Thymus (tissue), 11 donors: Measurements from ENCODE around the gene EEF1B2. TPM values are rescaled to one million over a fixed set of nuclear protein-coding genes. Genes with fewer than 3 reads are reported as not detected.
A peak's percentile ranks its signal among the peaks of the same experiment; 100 is the strongest.
"Not testable (repeated sequence)": the region's sequence is repeated elsewhere in the genome, so short reads cannot be mapped to it uniquely, and the experiment has no call there.

ENCODE experiments used
- DNase-seq, 9 donors: peaks; one replicate each; pipeline ENCODE4 v3.0.0-alpha.2; 2013; ENCODE audit warnings: low spot score in 9 of 9, low read depth in 6 of 9, missing footprints in 1 of 9
- H3K27ac ChIP-seq, 2 donors: one replicate each; pipeline ENCODE4 v1.5.1; 2013; ENCODE audit warnings: control low read depth in 1 of 2, low read depth in 1 of 2, low read length in 1 of 2, mild to moderate bottlenecking in 1 of 2, moderate library complexity in 1 of 2
- H3K27me3 ChIP-seq, 2 donors: one replicate each; pipeline ENCODE4 v1.5.1; 2013; ENCODE audit warnings: low read length in 1 of 2; ENCODE audit not compliant: control insufficient read depth in 2 of 2, insufficient read depth in 1 of 2
- H3K36me3 ChIP-seq, 2 donors: one replicate each; pipeline ENCODE4 v1.5.1; 2013; ENCODE audit warnings: low read length in 1 of 2, mild to moderate bottlenecking in 1 of 2, moderate library complexity in 1 of 2; ENCODE audit not compliant: control insufficient read depth in 2 of 2, insufficient read depth in 2 of 2
- H3K4me1 ChIP-seq, 2 donors: one replicate each; pipeline ENCODE4 v1.5.1; 2013; ENCODE audit warnings: low read length in 2 of 2; ENCODE audit not compliant: control insufficient read depth in 2 of 2, insufficient read depth in 2 of 2
- H3K4me3 ChIP-seq, 2 donors: one replicate each; pipeline ENCODE4 v1.5.1; 2013; ENCODE audit warnings: low read length in 2 of 2, control low read depth in 1 of 2, mild to moderate bottlenecking in 1 of 2
- H3K9me3 ChIP-seq, 2 donors: one replicate each; pipeline ENCODE4 v1.5.1; 2013; ENCODE audit warnings: low read length in 1 of 2, mild to moderate bottlenecking in 1 of 2; ENCODE audit not compliant: control insufficient read depth in 2 of 2, insufficient read depth in 1 of 2
- WGBS: extraction: QIAGEN DNeasy Blood & Tissue Kit; methylation state at CpG from one replicate; pipeline ENCODE4 v1.1.7; 2013; 5-methylcytosine and 5-hydroxymethylcytosine counted together
- polyA plus RNA-seq: library from polyadenylated mRNA; stranded (reverse); fragments of 200-250 nt; gene quantifications from one replicate; pipeline ENCODE4 v1.2.3, GENCODE V29; 2013
- total RNA-seq: library from RNA; stranded (reverse); fragments of 120-200 nt; gene quantifications from one replicate; pipeline ENCODE4 v1.2.4, GENCODE V29; 2013
- donor health status: healthy.

EEF1B2 gene
- total and polyA plus RNA-seq, 2 donors: 802 to 960 TPM

GRCh38 chr2:206158563-206159345, 941 bp upstream of the EEF1B2 start:
- peak overlapping the region; percentile 92 to 94 for H3K27ac ChIP-seq
- H3K27me3 ChIP-seq: no peaks in the 10 kb centered on the region
- DNase-seq: peak in 3 of 9 donors; percentile 9 to 28 (median 14)
- H3K4me3 ChIP-seq: peak overlapping the region; percentile 71 to 72
- peaks cover 3 to 37% of the 10 kb centered on the region in 2 donors for H3K36me3 ChIP-seq
- 2% methylated on average over 33 of the region's 33 CpGs for WGBS
- no peaks in the 10 kb centered on the region for H3K9me3 ChIP-seq
- peaks cover 12 to 16% of the 10 kb centered on the region in 2 donors for H3K4me1 ChIP-seq

- H3K27me3 ChIP-seq: no peaks in the 10 kb centered on the region
- H3K4me3 ChIP-seq: peak overlapping the region; percentile 71 to 72
- H3K36me3 ChIP-seq: peaks cover 3 to 40% of the 10 kb centered on the region in 2 donors
- peak overlapping the region; percentile 92 for H3K27ac ChIP-seq
- no peaks in the 10 kb centered on the region for H3K9me3 ChIP-seq
- 8% methylated on average over 30 of the region's 30 CpGs for WGBS
- peaks cover 12 to 16% of the 10 kb centered on the region in 2 donors for H3K4me1 ChIP-seq
- peak in 2 of 9 donors; percentile 3 to 18 for DNase-seq
These were observed 571 bp downstream of the EEF1B2 start for GRCh38 chr2:206160125-206160806.

GRCh38 chr2:206160807-206161179, 1.1 kb downstream of the EEF1B2 start:
- H3K36me3 ChIP-seq: peaks cover 3 to 40% of the 10 kb centered on the region in 2 donors
- DNase-seq: no peak
- 64% methylated on average over 2 of the region's 2 CpGs for WGBS
- H3K27ac ChIP-seq: peak overlapping the region in 1 of 2 donors; percentile 42
- no peaks in the 10 kb centered on the region for H3K27me3 ChIP-seq
- H3K4me3 ChIP-seq: peak overlapping the region; percentile 71 to 72
- peaks cover 12 to 16% of the 10 kb centered on the region in 2 donors for H3K4me1 ChIP-seq
- H3K9me3 ChIP-seq: no peaks in the 10 kb centered on the region

- peaks cover 12 to 16% of the 10 kb centered on the region in 2 donors for H3K4me1 ChIP-seq
These were observed 2.7 kb downstream of the EEF1B2 start for GRCh38 chr2:206162401-206162800.

GRCh38 chr2:206163251-206163880, 3.7 kb downstream of the EEF1B2 start:
- peaks cover 8 to 9% of the 10 kb centered on the region in 2 donors for H3K4me1 ChIP-seq
- H3K27ac ChIP-seq: no peak overlapping the region
- no peaks in the 10 kb centered on the region for H3K27me3 ChIP-seq
- no peaks in the 10 kb centered on the region for H3K9me3 ChIP-seq
- H3K36me3 ChIP-seq: peaks cover 6 to 43% of the 10 kb centered on the region in 2 donors
- H3K4me3 ChIP-seq: no peak overlapping the region
- no peak for DNase-seq
- 98% methylated on average over 3 of the region's 3 CpGs for WGBS

More at GRCh38 chr2:206162401-206162800, 2.7 kb downstream of the EEF1B2 start:
- not testable (repeated sequence) for H3K27me3 ChIP-seq, H3K9me3 ChIP-seq, DNase-seq, H3K27ac ChIP-seq, H3K4me3 ChIP-seq
- 95% methylated on average over 4 of the region's 4 CpGs for WGBS
- H3K36me3 ChIP-seq: peaks cover 3 to 43% of the 10 kb centered on the region in 2 donors

GRCh38 chr2:206164261-206164862, 4.7 kb downstream of the EEF1B2 start:
- Histone ChIP-seq H3K9me3 (no peaks in the 10 kb centered on the region), H3K4me1 (peaks cover 8 to 9% of the 10 kb centered on the region in 2 donors), H3K36me3 (peaks cover 6 to 43% of the 10 kb centered on the region in 2 donors), H3K4me3 (no peak overlapping the region), H3K27ac (no peak overlapping the region), H3K27me3 (no peaks in the 10 kb centered on the region)
- DNase-seq: peak in 5 of 9 donors; percentile 3 to 48 (median 21)
- WGBS: 83% methylated on average over 2 of the region's 2 CpGs

GRCh38 chr2:206168230-206168629, 8.5 kb downstream of the EEF1B2 start:
- H3K27ac ChIP-seq, H3K4me3 ChIP-seq, DNase-seq, H3K9me3 ChIP-seq, H3K27me3 ChIP-seq, H3K4me1 ChIP-seq: not testable (repeated sequence)
- H3K36me3 ChIP-seq: peaks cover 5 to 17% of the 10 kb centered on the region in 2 donors
- WGBS: 98% methylated on average over 4 of the region's 4 CpGs

GRCh38 chr2:206171624-206172397, 12.1 kb downstream of the EEF1B2 start:
- not testable (repeated sequence) for H3K4me3 ChIP-seq, H3K27me3 ChIP-seq, H3K9me3 ChIP-seq, H3K4me1 ChIP-seq, DNase-seq, H3K27ac ChIP-seq, H3K36me3 ChIP-seq
- WGBS: 99% methylated on average over 36 of the region's 52 CpGs
